ENCODE measurements around the gene ABCB11.
A peak's percentile ranks its signal among the peaks of the same experiment; 100 is the strongest.

DNA sequence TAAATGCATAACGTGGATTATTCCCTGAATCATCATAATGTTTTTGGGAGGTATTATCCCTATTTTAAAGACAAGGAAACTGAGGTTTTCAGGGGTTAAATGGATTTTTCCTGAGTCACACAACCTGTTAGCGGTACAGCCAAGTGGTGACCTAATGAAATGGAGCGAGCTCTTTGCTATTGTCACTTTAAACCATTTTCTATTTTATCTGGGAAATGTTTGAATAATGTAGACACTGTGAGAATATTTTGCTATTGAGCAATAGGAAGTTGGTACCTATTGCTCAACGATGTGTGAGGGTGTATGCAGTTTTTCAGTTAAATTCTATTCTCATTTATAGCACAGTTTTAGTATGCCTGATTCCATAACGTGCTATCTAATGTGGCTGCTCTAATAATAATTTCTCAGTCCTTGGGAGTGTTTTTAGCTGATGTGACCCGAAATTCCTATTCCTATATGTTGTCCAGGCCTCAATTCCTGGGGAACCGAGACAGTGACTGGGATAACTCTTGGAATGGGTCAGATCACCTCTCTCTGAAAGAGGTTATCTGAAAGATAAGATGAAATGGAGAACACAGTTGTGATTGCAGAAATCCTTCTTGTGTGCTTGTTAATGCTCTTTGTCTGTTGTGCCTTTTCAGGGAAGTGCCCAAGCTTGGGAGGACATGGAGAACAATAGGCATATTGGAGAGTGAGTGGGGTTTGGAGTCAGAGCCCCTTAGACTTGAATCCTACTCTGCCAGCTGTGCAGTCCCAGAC is 38.4 kb downstream of the ABCB11 start:
- TF ChIP-seq, protein P1, sequence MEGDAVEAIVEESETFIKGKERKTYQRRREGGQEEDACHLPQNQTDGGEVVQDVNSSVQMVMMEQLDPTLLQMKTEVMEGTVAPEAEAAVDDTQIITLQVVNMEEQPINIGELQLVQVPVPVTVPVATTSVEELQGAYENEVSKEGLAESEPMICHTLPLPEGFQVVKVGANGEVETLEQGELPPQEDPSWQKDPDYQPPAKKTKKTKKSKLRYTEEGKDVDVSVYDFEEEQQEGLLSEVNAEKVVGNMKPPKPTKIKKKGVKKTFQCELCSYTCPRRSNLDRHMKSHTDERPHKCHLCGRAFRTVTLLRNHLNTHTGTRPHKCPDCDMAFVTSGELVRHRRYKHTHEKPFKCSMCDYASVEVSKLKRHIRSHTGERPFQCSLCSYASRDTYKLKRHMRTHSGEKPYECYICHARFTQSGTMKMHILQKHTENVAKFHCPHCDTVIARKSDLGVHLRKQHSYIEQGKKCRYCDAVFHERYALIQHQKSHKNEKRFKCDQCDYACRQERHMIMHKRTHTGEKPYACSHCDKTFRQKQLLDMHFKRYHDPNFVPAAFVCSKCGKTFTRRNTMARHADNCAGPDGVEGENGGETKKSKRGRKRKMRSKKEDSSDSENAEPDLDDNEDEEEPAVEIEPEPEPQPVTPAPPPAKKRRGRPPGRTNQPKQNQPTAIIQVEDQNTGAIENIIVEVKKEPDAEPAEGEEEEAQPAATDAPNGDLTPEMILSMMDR (IDR thresholded peaks at IDR 0.05) = no peak
- no peak for TF ChIP-seq POLR2A (IDR thresholded peaks at IDR 0.05)
- TF ChIP-seq POLR2AphosphoS5 (IDR thresholded peaks at IDR 0.05; ENCODE audit: insufficient read depth in 1 of 2, low read depth in 1 of 2) = peak in 1 of 2 donors; percentile 9

All from vagina (tissue), 2 donors.